HG02840 (cell line): ENCODE results near the gene TOGARAM2.

Source experiments
- ATAC-seq: cut with Tn5 transposase; IDR thresholded peaks from one replicate; pipeline ENCODE4 v1.9.1; 2021; ENCODE audit warnings: mild to moderate bottlenecking, moderate library complexity, moderate number of reproducible peaks; ENCODE audit not compliant: unreplicated experiment, low FRiP score

Gene TOGARAM2

GRCh38 chr2:29051730-29052129 is 70.6 kb downstream of the TOGARAM2 start:
- ATAC-seq: no peak

GRCh38 chr2:29052807-29053206 is 71.7 kb downstream of the TOGARAM2 start:
- ATAC-seq: no peak

GRCh38 chr2:29053223-29053622 is 72.1 kb downstream of the TOGARAM2 start:
- ATAC-seq: no peak

GRCh38 chr2:29053670-29054400 is 72.7 kb downstream of the TOGARAM2 start:
- ATAC-seq: no peak

- ATAC-seq: no peak
Observed at GRCh38 chr2:29054430-29054829, 73.3 kb downstream of the TOGARAM2 start.

GRCh38 chr2:29055601-29056000 is 74.5 kb downstream of the TOGARAM2 start:
- no peak for ATAC-seq

GRCh38 chr2:29056452-29056851 is 75.4 kb downstream of the TOGARAM2 start:
- no peak for ATAC-seq

GRCh38 chr2:29057006-29057405 is 75.9 kb downstream of the TOGARAM2 start:
- no peak for ATAC-seq

GRCh38 chr2:29059624-29060023 is 78.5 kb downstream of the TOGARAM2 start:
- ATAC-seq: no peak

GRCh38 chr2:29060441-29060840 is 79.3 kb downstream of the TOGARAM2 start:
- no peak for ATAC-seq

- no peak for ATAC-seq
Observed at GRCh38 chr2:29061176-29061575, 80.1 kb downstream of the TOGARAM2 start.

GRCh38 chr2:29061616-29062015 is 80.5 kb downstream of the TOGARAM2 start:
- ATAC-seq: no peak

GRCh38 chr2:29062371-29062770 is 81.3 kb downstream of the TOGARAM2 start:
- ATAC-seq: no peak

GRCh38 chr2:29063056-29063455 is 82.0 kb downstream of the TOGARAM2 start:
- no peak for ATAC-seq

GRCh38 chr2:29063646-29064345 is 82.7 kb downstream of the TOGARAM2 start:
- ATAC-seq: no peak

GRCh38 chr2:29064346-29064715 is 83.2 kb downstream of the TOGARAM2 start:
- ATAC-seq: no peak

GRCh38 chr2:29064746-29065067 is 83.6 kb downstream of the TOGARAM2 start:
- no peak for ATAC-seq

GRCh38 chr2:29065068-29065811 is 84.1 kb downstream of the TOGARAM2 start:
- no peak for ATAC-seq

- no peak for ATAC-seq
Observed at GRCh38 chr2:29066271-29066860, 85.3 kb downstream of the TOGARAM2 start.

- ATAC-seq: no peak
Observed at GRCh38 chr2:29066997-29067605, 86.0 kb downstream of the TOGARAM2 start.

- ATAC-seq: no peak
Observed at GRCh38 chr2:29068513-29068912, 87.4 kb downstream of the TOGARAM2 start.
